PC-3 (cell line): ENCODE results near the gene ARHGAP6. TPM values are rescaled to one million over a fixed set of nuclear protein-coding genes. Genes with fewer than 3 reads are reported as not detected.

Experiments used
- ATAC-seq: fragments of 200-7000 bp; cut with Tn5 transposase; 2 replicates; pipeline ENCODE4 v1.9.1; 2020; ENCODE audit warnings: mild to moderate bottlenecking, moderate library complexity
- BruUV-seq: library from RNA; stranded (reverse); fragments of 400-500 nt; replicated peaks from 2 replicates; lab custom pipeline; 2021; lab: Mats Ljungman, UMichigan
- CTCF ChIA-PET: fragments of 300-600 bp; sonication (Branson Sonifier 250); formaldehyde crosslinking; loops from one replicate; lab custom pipeline; 2022; ENCODE audit warnings: antibody characterized with exemption; lab: Charles Lee
- POLR2A ChIA-PET: fragments of 300-600 bp; sonication (Branson Sonifier 250); formaldehyde crosslinking; loops from one replicate; lab custom pipeline; 2022; ENCODE audit warnings: antibody characterized with exemption; ENCODE audit not compliant: unreplicated experiment; lab: Charles Lee
- DNase-seq: peaks from one replicate; pipeline ENCODE4 v3.0.0-alpha.2; 2015
- H2AFZ ChIP-seq: fragments of 300-600 bp; sonication (generic); 2 replicates; pipeline ENCODE4 v1.6.0; 2016; ENCODE audit warnings: antibody characterized with exemption, low read length
- H3F3A ChIP-seq: fragments of 300-600 bp; sonication (generic); one replicate; pipeline ENCODE4 v1.6.0; 2017; ENCODE audit warnings: antibody characterized with exemption, low read length, control low read depth, mild to moderate bottlenecking; ENCODE audit not compliant: unreplicated experiment
- H3K27ac ChIP-seq: fragments of 300-600 bp; sonication (generic); 2 replicates; pipeline ENCODE4 v1.5.1; 2016; ENCODE audit warnings: mild to moderate bottlenecking, low read length
- H3K27me3 ChIP-seq: fragments of 300-600 bp; sonication (generic); 2 replicates; pipeline ENCODE4 v1.6.1; 2016; ENCODE audit warnings: low read length, mixed read lengths
- H3K36me3 ChIP-seq: fragments of 300-600 bp; sonication (generic); 2 replicates; pipeline ENCODE4 v1.6.1; 2016; ENCODE audit warnings: low read depth, mixed run types, low read length, mixed read lengths
- H3K4me1 ChIP-seq: fragments of 300-600 bp; sonication (generic); 2 replicates; pipeline ENCODE4 v1.5.1; 2016; ENCODE audit warnings: low read length; ENCODE audit not compliant: insufficient read depth
- H3K4me2 ChIP-seq: fragments of 300-600 bp; sonication (generic); 2 replicates; pipeline ENCODE4 v1.6.0; 2016; ENCODE audit warnings: low read length
- H3K4me3 ChIP-seq: fragments of 300-600 bp; sonication (generic); 2 replicates; pipeline ENCODE4 v1.5.1; 2016; ENCODE audit warnings: mild to moderate bottlenecking, low read length, mixed read lengths
- H3K79me2 ChIP-seq: fragments of 300-600 bp; sonication (generic); 2 replicates; pipeline ENCODE4 v1.6.1; 2017; ENCODE audit warnings: low read length, mixed read lengths
- H3K9ac ChIP-seq: fragments of 300-600 bp; sonication (generic); 2 replicates; pipeline ENCODE4 v1.6.0; 2016; ENCODE audit warnings: mild to moderate bottlenecking, low read length
- H3K9me2 ChIP-seq: fragments of 300-600 bp; sonication (generic); replicated peaks from 2 replicates; pipeline ENCODE4 v1.6.1; 2016; ENCODE audit warnings: mixed run types, low read length, mixed read lengths
- H3K9me3 ChIP-seq: fragments of 300-600 bp; sonication (generic); 2 replicates; pipeline ENCODE4 v1.6.1; 2016; ENCODE audit warnings: low read length, mixed read lengths
- H4K20me1 ChIP-seq: fragments of 300-600 bp; sonication (generic); 2 replicates; pipeline ENCODE4 v1.6.1; 2016; ENCODE audit warnings: low read length, mixed read lengths
- CTCF ChIP-seq: fragments of 300-600 bp; sonication (generic); conservative IDR thresholded peaks from 2 replicates; pipeline ENCODE4 v1.5.1; 2017; ENCODE audit warnings: antibody characterized with exemption, low read depth, mild to moderate bottlenecking, low read length
- EZH2 ChIP-seq: fragments of 300-600 bp; sonication (generic); IDR thresholded peaks from one replicate; pipeline ENCODE4 v1.6.1; 2017; ENCODE audit warnings: antibody characterized with exemption, mild to moderate bottlenecking, low read length; ENCODE audit not compliant: unreplicated experiment
- EZH2phosphoT487 ChIP-seq: fragments of 300-600 bp; sonication (generic); IDR thresholded peaks from 2 replicates; pipeline ENCODE4 v1.6.1; 2018; ENCODE audit warnings: mild to moderate bottlenecking, antibody characterized with exemption, low read length, borderline replicate concordance
- intact Hi-C: fragments of 100-400 bp; cut with micrococcal nuclease; formaldehyde crosslinking; loops from 2 replicates; pipeline ENCODE4 v1.9.0; 2023
- microRNA-seq: library from miRNA; unstranded; fragments of <30 nt; microRNA quantifications from one replicate; pipeline ENCODE4 v1.1.0, GENCODE V29; 2020; ENCODE audit not compliant: unreplicated experiment
- total RNA-seq: library from RNA; depleted of rRNA; stranded (reverse); fragments of >200 nt; gene quantifications from 2 replicates; pipeline ENCODE4 v1.2.3, GENCODE V29; 2014; rRNA removed

ARHGAP6 gene
- total RNA-seq, 1 experiment from 2014 or later: 2.8 TPM

- ChIA-PET POLR2A (no interaction called here), CTCF (no interaction called here)
- no peaks in the 10 kb centered on the region for H3K9me3 ChIP-seq
- ATAC-seq (no peak), DNase-seq (no peak)
- no TSS peak for BruUV-seq
- H3K4me1 ChIP-seq: peaks cover 6% of the 10 kb centered on the region
- TF ChIP-seq EZH2 (no peak), CTCF (no peak), EZH2phosphoT487 (no peak)
- H3K9me2 ChIP-seq: no peaks in the 10 kb centered on the region
- H3K27me3 ChIP-seq: no peaks in the 10 kb centered on the region
- intact Hi-C loops: no loop called here
- no peak overlapping the region for H3K9ac ChIP-seq
- H3K79me2 ChIP-seq: no peaks in the 10 kb centered on the region
- no peak overlapping the region for H3K4me3 ChIP-seq
- H3K27ac ChIP-seq: no peak overlapping the region
- no peaks in the 10 kb centered on the region for H3F3A ChIP-seq
- H2AFZ ChIP-seq: no peak overlapping the region
- H3K4me2 ChIP-seq: no peak overlapping the region
- H3K36me3 ChIP-seq: no peaks in the 10 kb centered on the region
- no peaks in the 10 kb centered on the region for H4K20me1 ChIP-seq
Observed at GRCh38 chrX:11097933-11098332, 567.8 kb downstream of the ARHGAP6 start.

GRCh38 chrX:11089802-11090201 lies 575.9 kb downstream of the ARHGAP6 start:
- no peak for ATAC-seq
- Histone ChIP-seq H3K79me2 (no peaks in the 10 kb centered on the region), H3K4me1 (no peaks in the 10 kb centered on the region), H3K9me2 (no peaks in the 10 kb centered on the region), H3K4me2 (no peak overlapping the region), H4K20me1 (no peaks in the 10 kb centered on the region), H3F3A (no peaks in the 10 kb centered on the region), H3K27ac (no peak overlapping the region), H3K9ac (no peak overlapping the region), H3K9me3 (peaks cover 12% of the 10 kb centered on the region), H3K36me3 (no peaks in the 10 kb centered on the region), H3K27me3 (no peaks in the 10 kb centered on the region), H2AFZ (no peak overlapping the region), H3K4me3 (no peak overlapping the region)
- ChIA-PET CTCF (no interaction called here), POLR2A (no interaction called here)
- BruUV-seq: no TSS peak
- no peak for DNase-seq
- no peak for TF ChIP-seq CTCF
- no peak for TF ChIP-seq EZH2
- no peak for TF ChIP-seq EZH2phosphoT487
- intact Hi-C loops: no loop called here

Small RNA genes within 50 kb of the gene (microRNA-seq; reads per million reads assigned to microRNA genes)
- 1.0 reads per million for gene MIR548AX

Other genes starting within 250 kb of the ARHGAP6 start
- gene MSL3, start 92.3 kb upstream of the ARHGAP6 start, total RNA-seq: 28.6 and 30.3 TPM in 2 replicates